Psoas muscle (tissue), 8 donors: ENCODE results near the gene MGST2. TPM values are rescaled to one million over a fixed set of nuclear protein-coding genes. Genes with fewer than 3 reads are reported as not detected.

ENCODE experiments used
- ATAC-seq, 4 donors: fragments of 200-7000 bp; cut with Tn5 transposase; one replicate each; pipeline ENCODE4 v1.9.1; 2020; ENCODE audit warnings: moderate library complexity in 3 of 4, mild to moderate bottlenecking in 2 of 4
- DNase-seq, 2 donors: peaks; one replicate each; pipeline ENCODE4 v3.0.0-alpha.2; 2020
- H3K27ac ChIP-seq: fragments of 200-600 bp; one replicate; pipeline ENCODE4 v1.8.0; 2022
- H3K27me3 ChIP-seq, 3 donors: fragments of 200-600 bp in 1 of 3; one replicate each; pipeline versions ENCODE4 v1.6.1 to v1.8.0; 2013 to 2022; ENCODE audit warnings: low read length in 2 of 3, mild to moderate bottlenecking in 2 of 3, moderate library complexity in 1 of 3; ENCODE audit not compliant: insufficient read depth in 3 of 3
- H3K36me3 ChIP-seq, 2 donors: fragments of 200-600 bp in 1 of 2; one replicate each; pipeline versions ENCODE4 v1.6.1 to v1.8.0; 2013 to 2022; ENCODE audit warnings: low read depth in 1 of 2, mild to moderate bottlenecking in 1 of 2, moderate library complexity in 1 of 2; ENCODE audit not compliant: insufficient read depth in 1 of 2
- H3K4me1 ChIP-seq: fragments of 200-600 bp; one replicate; pipeline ENCODE4 v1.8.0; 2022
- H3K4me3 ChIP-seq: fragments of 200-600 bp; one replicate; pipeline ENCODE4 v1.8.0; 2022; ENCODE audit warnings: mild to moderate bottlenecking
- H3K9me3 ChIP-seq: fragments of 200-600 bp; one replicate; pipeline ENCODE4 v1.8.0; 2022
- CTCF ChIP-seq: fragments of 200-600 bp; IDR thresholded peaks from one replicate; pipeline ENCODE4 v1.8.0; 2022; ENCODE audit warnings: antibody characterized with exemption
- WGBS, 3 donors: extraction: QIAGEN DNeasy Blood & Tissue Kit; methylation state at CpG; one replicate each; pipeline versions ENCODE4 v1.1.6 to v1.1.7; 2013; 5-methylcytosine and 5-hydroxymethylcytosine counted together
- intact Hi-C, 2 donors: fragments of 100-400 bp; cut with DNase I; formaldehyde crosslinking; loops; one replicate each; pipeline versions ENCODE4 v1.11.0 to v1.14.2; 2022
- polyA plus RNA-seq, 3 donors: library from polyadenylated mRNA; stranded (reverse); fragments of 200-250 nt; gene quantifications; one replicate each; pipeline ENCODE4 v1.2.3, GENCODE V29; 2013
- total RNA-seq, 4 donors: library from RNA; stranded (reverse); fragmentation: NEBNext Ultra II Directional in 2 of 4; extraction: Animal tissue kit (Norgen Biotek cat#: 25700) in 2 of 4; gene quantifications; one replicate each; pipeline versions ENCODE4 v1.2.1 to v1.2.4, GENCODE V29; 2021 to 2023
- donor health status: healthy with polysubstance abuse.
- donor health status: DM: no; HTN: no; CAD: no; lungs with moderate emphysema.
- donor health status: Bipolar disorder and iron deficiency.
- donor health status: healthy.
- donor health status: DM: yes; HTN: yes; CAD: no.
- donor health status: DM: no; HTN: no; CAD: no.
- donor health status: DM: no; HTN: no; CAD: no.
- donor health status: DM: yes; HTN: yes; CAD: no.

MGST2 gene
- total and polyA plus RNA-seq, 7 donors = 18.2 to 56.2 (median 46.8) TPM

GRCh38 chr4:139641218-139641617 lies 24.4 kb upstream of the MGST2 start:
- ATAC-seq = no peak
- no peak for DNase-seq
- Histone ChIP-seq H3K9me3 (peaks cover 14% of the 10 kb centered on the region), H3K36me3 (no peaks in the 10 kb centered on the region), H3K27me3 (no peaks in the 10 kb centered on the region), H3K27ac (no peak overlapping the region), H3K4me3 (no peak overlapping the region), H3K4me1 (no peaks in the 10 kb centered on the region)
- intact Hi-C loops = no loop called here
- WGBS, 3 donors = 89 to 97% (median 89%) methylated on average over 2 of the region's 2 CpGs
- TF ChIP-seq CTCF = no peak

- H3K9me3 ChIP-seq = peaks cover 14% of the 10 kb centered on the region
- H3K36me3 ChIP-seq = no peaks in the 10 kb centered on the region
- DNase-seq (no peak), ATAC-seq (no peak)
- H3K4me1 ChIP-seq = no peaks in the 10 kb centered on the region
- WGBS, 3 donors = 74 to 97% (median 93%) methylated on average over 2 of the region's 2 CpGs
- intact Hi-C loops = no loop called here
- H3K27me3 ChIP-seq = no peaks in the 10 kb centered on the region
- TF ChIP-seq CTCF = no peak
- H3K27ac ChIP-seq = no peak overlapping the region
- H3K4me3 ChIP-seq = no peak overlapping the region
These were observed 23.3 kb upstream of the MGST2 start for GRCh38 chr4:139642364-139642763.

- TF ChIP-seq CTCF = no peak
- 74 to 77% (median 75%) methylated on average over 11 of the region's 11 CpGs for WGBS, 3 donors
- ATAC-seq (no peak), DNase-seq (no peak)
- intact Hi-C loops = no loop called here
- Histone ChIP-seq H3K27me3 (no peaks in the 10 kb centered on the region), H3K9me3 (peaks cover 10% of the 10 kb centered on the region), H3K4me1 (no peaks in the 10 kb centered on the region), H3K4me3 (no peak overlapping the region), H3K27ac (no peak overlapping the region), H3K36me3 (no peaks in the 10 kb centered on the region)
These were observed 22.4 kb upstream of the MGST2 start for GRCh38 chr4:139643042-139643895.

- intact Hi-C loops = no loop called here
- 95% methylated on average over 6 of the region's 6 CpGs for WGBS, 3 donors
These were observed 20.2 kb upstream of the MGST2 start for GRCh38 chr4:139645458-139645857.

More at GRCh38 chr4:139645458-139645857, 20.2 kb upstream of the MGST2 start:
- TF ChIP-seq CTCF = no peak
- ATAC-seq = peak in 2 of 4 donors; percentile 23 to 81
- no peak overlapping the region for H3K4me3 ChIP-seq
- H3K27ac ChIP-seq = no peak overlapping the region
- no peaks in the 10 kb centered on the region for H3K4me1 ChIP-seq
- no peaks in the 10 kb centered on the region for H3K9me3 ChIP-seq
- no peaks in the 10 kb centered on the region for H3K36me3 ChIP-seq
- H3K27me3 ChIP-seq = no peaks in the 10 kb centered on the region
- no peak for DNase-seq
